ENCODE results near the gene ZNF229.
"Not testable (repeated sequence)": the region's sequence is repeated elsewhere in the genome, so short reads cannot be mapped to it uniquely, and the experiment has no call there.

Gene ZNF229

DNA sequence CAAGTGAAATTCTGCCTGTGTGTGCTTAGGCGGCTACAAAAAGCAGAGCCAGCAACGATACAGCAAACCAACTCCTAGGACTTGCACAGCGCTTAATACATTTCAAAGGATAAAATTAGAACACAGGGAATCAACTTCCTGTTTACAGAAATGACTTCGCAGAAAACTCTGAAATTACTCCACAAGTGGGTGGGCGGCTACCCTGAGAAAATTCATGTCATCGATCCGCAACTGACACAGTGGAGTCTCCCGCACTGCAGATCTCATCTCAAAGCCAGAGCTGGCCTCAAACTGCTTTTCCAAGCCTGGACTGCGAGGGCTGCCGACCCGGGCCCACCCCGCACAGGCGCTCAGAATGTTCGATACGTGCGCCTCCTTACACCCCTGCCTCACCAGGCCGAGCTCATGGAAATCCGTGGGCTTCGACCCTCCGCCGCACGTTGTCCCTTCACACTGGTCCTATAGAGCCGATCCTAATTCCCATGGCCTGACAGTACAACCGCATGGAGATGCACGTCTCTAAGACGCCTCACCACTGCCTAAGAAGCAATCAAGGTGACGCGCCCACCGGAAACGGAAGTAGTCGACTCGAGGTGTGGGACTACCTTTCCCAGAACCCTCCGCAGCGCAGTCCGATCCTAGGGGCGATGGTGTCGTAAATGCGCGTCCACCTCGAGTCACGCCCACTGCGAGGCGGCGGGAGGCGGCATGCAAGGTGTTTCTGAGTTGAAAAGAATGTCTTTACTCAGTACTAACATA lies at the start of gene ZNF229:
Gene ZNF229 (minus strand): TSS at position 557 of the 759 bp plus-strand sequence. CDS start 5,625 bp downstream, outside the sequence.
- DNase-seq, result peak; percentile 24

- DNase-seq, result no peak
Observed at GRCh38 chr19:44496711-44497110, 48.4 kb upstream of the ZNF229 start.

- DNase-seq, result no peak
Observed at GRCh38 chr19:44476559-44477408, 28.5 kb upstream of the ZNF229 start.

GRCh38 chr19:44468730-44469129 lies 20.5 kb upstream of the ZNF229 start:
- not testable (repeated sequence) for DNase-seq

- not testable (repeated sequence) for DNase-seq
Observed at GRCh38 chr19:44462600-44463286, 14.5 kb upstream of the ZNF229 start.

- DNase-seq, result not testable (repeated sequence)
Observed at GRCh38 chr19:44456016-44456415, 7.7 kb upstream of the ZNF229 start.

- no peak for DNase-seq
Observed at GRCh38 chr19:44455100-44455499, 6.8 kb upstream of the ZNF229 start.

DNA sequence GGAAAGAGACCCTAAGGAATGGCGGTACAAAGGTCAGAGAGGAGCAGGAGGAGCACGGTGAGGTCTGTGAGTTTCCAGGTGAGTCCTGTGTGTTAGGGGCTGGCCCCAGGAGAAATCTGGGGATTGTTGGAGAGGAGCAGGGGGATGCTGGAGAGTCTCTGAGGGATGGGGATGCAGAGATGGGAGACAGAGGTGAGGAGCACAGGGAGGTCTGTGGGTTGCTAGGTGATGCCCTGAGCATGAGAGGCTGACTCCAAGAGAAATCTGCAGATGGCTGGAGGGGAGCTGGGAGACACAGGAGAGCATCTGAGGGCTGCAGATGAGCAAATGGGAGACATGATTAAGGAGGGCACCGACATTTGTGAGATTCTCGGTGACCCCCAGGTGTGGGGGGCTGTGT lies 4.1 kb upstream of the ZNF229 start:
- no peak for DNase-seq

GRCh38 chr19:44451687-44452086 lies 3.4 kb upstream of the ZNF229 start:
- no peak for DNase-seq

GRCh38 chr19:44438441-44438840 lies 9.8 kb downstream of the ZNF229 start:
- DNase-seq, result no peak

GRCh38 chr19:44435441-44435840 lies 12.8 kb downstream of the ZNF229 start:
- no peak for DNase-seq

DNA sequence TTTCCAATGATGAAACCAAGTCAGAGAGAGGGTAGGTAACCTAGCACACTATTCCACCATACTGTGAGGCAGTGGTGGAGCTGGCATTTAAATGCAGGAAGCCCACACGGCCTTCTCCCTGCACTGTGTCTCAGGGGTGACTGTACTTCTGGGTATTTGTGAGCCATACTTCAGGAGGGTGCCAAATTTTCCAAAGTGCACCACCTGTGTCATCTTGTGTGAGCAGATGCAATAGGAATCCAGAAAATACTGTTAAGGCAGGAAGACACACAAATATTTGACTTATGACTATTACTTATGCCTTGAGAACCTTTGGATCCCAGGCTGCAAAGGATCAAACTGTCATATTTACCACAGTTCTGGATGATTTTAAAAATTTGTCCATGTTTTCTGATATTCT lies 17.3 kb downstream of the ZNF229 start:
- no peak for DNase-seq

DNA sequence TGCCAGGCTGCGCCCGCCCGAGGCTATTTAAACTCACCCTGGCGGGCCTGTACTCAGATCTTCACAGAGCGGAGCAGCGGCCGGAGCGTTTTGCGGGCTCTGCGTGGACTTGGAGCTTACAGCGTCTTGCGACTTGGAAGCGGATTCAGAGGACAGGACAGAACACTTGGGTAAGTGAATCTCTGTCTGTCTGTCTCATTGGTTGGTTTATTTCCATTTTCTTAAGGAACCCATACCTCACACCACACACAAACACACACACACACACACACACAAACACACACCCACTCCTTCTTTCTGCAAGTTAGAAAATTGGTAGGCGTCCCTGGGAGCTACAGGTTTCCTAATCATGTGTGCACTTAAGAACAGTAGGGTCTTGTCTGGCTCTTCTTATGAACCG lies 32.7 kb downstream of the ZNF229 start:
- DNase-seq, result not testable (repeated sequence)

DNA sequence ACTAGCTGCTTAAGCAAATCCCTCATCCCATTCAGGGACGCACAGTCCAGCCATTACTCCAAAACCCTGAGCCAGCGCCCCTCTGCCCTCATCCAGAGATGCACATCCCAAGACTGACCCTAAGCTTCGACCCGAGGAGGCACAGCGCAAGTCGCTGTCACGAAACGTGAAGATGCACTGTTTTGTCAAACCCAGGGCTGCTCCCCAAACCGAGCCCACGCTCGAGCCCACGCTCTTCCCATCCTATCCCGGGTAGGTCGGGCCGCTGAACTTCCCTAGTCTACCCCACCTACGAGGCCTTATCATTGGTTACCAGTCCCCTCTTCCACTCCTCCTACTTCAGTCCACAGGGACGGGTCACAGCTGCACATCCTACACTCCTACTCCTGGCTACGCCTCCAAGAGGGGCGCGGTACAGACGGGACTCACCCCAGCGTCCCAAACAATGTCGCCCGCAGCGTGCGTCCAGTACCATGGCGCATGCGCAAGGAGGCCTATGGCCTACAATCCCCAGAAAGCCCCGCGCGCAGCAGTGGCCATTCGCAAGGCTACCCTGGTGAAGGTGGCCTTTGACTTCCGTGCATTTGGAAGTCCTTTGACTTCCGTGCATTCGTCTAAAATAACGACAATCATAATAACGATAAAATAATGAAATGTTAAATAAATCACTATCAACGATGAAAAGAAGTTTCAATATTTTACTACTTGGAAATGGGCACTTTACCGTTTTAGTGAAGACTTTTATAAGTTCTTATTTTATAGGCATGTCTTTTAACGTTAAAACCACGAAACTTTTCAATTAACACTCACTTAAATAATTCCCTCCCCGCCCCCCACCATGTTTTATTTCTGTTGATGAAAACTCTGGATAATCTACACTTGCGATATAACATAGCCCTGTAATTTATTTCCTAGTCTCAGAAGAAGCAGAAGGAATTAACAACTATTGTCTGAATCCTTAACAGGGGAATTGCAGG lies 46.8 kb downstream of the ZNF229 start, which contains the start of gene ZNF285:
Gene ZNF285 (minus strand): TSS at position 470 of the 977 bp plus-strand sequence. CDS start 4,395 bp downstream, outside the sequence.
- no peak for DNase-seq

DNA sequence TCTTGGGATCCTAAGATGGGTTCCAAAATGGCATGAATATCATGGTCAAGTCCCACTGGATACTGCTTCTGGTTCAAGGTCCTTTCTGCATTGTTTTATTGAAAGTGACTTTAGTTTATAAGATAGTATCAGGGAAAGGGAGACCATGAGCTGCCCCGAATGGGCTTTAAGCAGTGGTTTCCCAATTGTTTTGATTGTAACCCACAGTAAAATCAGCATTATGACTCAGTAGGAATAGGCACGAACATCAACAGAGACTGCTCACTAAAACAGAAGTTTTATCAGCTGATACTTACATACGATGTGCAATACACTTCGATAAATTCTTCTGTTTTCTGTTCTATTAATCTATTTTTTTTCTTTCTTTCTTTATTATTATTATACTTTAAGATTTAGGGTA lies 59.0 kb downstream of the ZNF229 start:
- not testable (repeated sequence) for DNase-seq

Data from GF-D8 (cell line).